Measurements from ENCODE around the gene SPNS2. TPM values are rescaled to one million over a fixed set of nuclear protein-coding genes. Genes with fewer than 3 reads are reported as not detected.
"Not testable (repeated sequence)": the region's sequence is repeated elsewhere in the genome, so short reads cannot be mapped to it uniquely, and the experiment has no call there.

Gene SPNS2
- total RNA-seq, 1 experiment from 2014 or later: 2.6 TPM

DNA sequence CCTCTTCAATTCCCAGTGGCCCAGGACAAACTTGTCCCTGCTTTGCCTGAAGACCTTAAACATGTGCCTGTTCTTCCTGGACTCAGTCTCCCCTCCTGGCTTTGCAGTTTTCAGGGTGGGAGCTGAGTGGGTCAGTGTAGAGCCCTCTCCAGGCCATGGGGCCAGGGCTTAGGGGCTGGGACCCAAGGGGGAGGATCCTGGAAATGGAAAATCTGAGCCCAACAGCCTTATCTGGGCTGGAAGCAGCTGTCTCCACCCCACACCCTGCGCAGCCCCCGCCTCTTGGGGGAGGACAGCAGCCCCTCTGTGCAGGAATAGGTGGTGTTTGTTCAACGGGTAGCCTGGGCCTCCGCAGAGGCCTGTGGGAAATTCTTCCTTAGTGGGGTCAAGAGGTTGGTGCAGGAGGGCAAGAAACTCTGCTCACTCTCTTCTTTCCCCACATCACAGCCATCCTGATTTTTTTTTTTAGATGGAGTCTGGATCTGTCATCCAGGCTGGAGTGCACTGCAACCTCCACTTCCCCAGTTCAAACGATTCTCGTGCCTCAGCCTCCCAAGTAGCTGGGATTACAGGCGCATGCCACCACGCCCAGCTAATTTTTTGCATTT, 78.8 kb downstream of the SPNS2 start:
- H3K27me3 ChIP-seq (ENCODE audit: low read length): peaks cover under 1% of the 10 kb centered on the region; the same call in 1 of the 2 replicates
- no peaks in the 10 kb centered on the region for H3K9me3 ChIP-seq (ENCODE audit: low read length)
- no peaks in the 10 kb centered on the region for H3K4me1 ChIP-seq (ENCODE audit: insufficient read depth, low read length)
- CTCF ChIA-PET: interaction anchor here (0.8 kb wide), 1 partner anchor 10 kb away, joined by 3 read pairs; no protein-coding TSS in a partner anchor
- no peak for ATAC-seq
- H3K4me2 ChIP-seq (ENCODE audit: low read length): no peak overlapping the region
- no peaks in the 10 kb centered on the region for H3K79me2 ChIP-seq (ENCODE audit: low read length)
- no peak overlapping the region for H3K27ac ChIP-seq (ENCODE audit: low read length)
- no TSS peak for BruUV-seq (replicated peaks)
- no peaks in the 10 kb centered on the region for H3K36me3 ChIP-seq (ENCODE audit: low read depth, low read length)
- POLR2A ChIA-PET (ENCODE audit: unreplicated experiment): interaction anchor here (0.6 kb wide), 1 partner anchor 135 kb away, joined by 3 read pairs; no protein-coding TSS in a partner anchor
- intact Hi-C loops (cut with micrococcal nuclease): no loop called here
- no peak overlapping the region for H3K9ac ChIP-seq (ENCODE audit: low read length)
- TF ChIP-seq, protein P1, sequence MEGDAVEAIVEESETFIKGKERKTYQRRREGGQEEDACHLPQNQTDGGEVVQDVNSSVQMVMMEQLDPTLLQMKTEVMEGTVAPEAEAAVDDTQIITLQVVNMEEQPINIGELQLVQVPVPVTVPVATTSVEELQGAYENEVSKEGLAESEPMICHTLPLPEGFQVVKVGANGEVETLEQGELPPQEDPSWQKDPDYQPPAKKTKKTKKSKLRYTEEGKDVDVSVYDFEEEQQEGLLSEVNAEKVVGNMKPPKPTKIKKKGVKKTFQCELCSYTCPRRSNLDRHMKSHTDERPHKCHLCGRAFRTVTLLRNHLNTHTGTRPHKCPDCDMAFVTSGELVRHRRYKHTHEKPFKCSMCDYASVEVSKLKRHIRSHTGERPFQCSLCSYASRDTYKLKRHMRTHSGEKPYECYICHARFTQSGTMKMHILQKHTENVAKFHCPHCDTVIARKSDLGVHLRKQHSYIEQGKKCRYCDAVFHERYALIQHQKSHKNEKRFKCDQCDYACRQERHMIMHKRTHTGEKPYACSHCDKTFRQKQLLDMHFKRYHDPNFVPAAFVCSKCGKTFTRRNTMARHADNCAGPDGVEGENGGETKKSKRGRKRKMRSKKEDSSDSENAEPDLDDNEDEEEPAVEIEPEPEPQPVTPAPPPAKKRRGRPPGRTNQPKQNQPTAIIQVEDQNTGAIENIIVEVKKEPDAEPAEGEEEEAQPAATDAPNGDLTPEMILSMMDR (conservative IDR thresholded peaks at IDR 0.05; ENCODE audit: low read depth, low read length): no peak
- TF ChIP-seq EZH2 (IDR thresholded peaks at IDR 0.05; ENCODE audit: low read length, unreplicated experiment) (no peak), EZH2phosphoT487 (IDR thresholded peaks at IDR 0.05; ENCODE audit: borderline replicate concordance, low read length) (no peak)
- H3F3A ChIP-seq (ENCODE audit: low read length, unreplicated experiment): no peaks in the 10 kb centered on the region
- no peak overlapping the region for H2AFZ ChIP-seq (ENCODE audit: low read length)
- no peak for DNase-seq
- no peaks in the 10 kb centered on the region for H4K20me1 ChIP-seq (ENCODE audit: low read length)
- no peaks in the 10 kb centered on the region for H3K9me2 ChIP-seq (replicated peaks; ENCODE audit: low read length)
- no peak overlapping the region for H3K4me3 ChIP-seq (ENCODE audit: low read length)

DNA sequence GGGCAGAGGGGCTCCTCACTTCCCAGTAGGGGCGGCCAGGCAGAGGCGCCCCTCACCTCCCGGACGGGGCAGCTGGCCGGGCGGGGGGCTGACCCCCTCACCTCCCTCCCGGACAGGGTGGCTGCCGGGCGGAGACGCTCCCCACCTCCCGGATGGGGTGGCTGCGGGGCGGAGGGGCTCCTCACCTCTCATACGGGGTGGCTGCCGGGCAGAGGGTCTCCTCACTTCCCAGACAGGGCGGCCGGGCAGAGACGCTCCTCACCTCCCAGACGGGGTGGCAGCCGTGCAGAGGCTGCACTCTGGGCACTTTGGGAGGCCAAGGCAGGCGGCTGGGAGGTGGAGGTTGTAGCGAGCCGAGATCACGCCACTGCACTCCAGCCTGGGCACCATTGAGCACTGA, 79.7 kb downstream of the SPNS2 start:
- H3F3A ChIP-seq (ENCODE audit: low read length, unreplicated experiment); H3K9me3 ChIP-seq (ENCODE audit: low read length); CTCF ChIA-PET; intact Hi-C loops (cut with micrococcal nuclease); H3K9me2 ChIP-seq (replicated peaks; ENCODE audit: low read length); H3K79me2 ChIP-seq (ENCODE audit: low read length); H3K27ac ChIP-seq (ENCODE audit: low read length); H3K4me3 ChIP-seq (ENCODE audit: low read length); H3K9ac ChIP-seq (ENCODE audit: low read length); H4K20me1 ChIP-seq (ENCODE audit: low read length); H3K4me1 ChIP-seq (ENCODE audit: insufficient read depth, low read length); H3K4me2 ChIP-seq (ENCODE audit: low read length); H3K27me3 ChIP-seq (ENCODE audit: low read length); BruUV-seq (replicated peaks); DNase-seq; H3K36me3 ChIP-seq (ENCODE audit: low read depth, low read length); H2AFZ ChIP-seq (ENCODE audit: low read length); ATAC-seq: not testable (repeated sequence)
- POLR2A ChIA-PET (ENCODE audit: unreplicated experiment): interaction anchor here (0.6 kb wide), 1 partner anchor 136 kb away, joined by 3 read pairs; no protein-coding TSS in a partner anchor

DNA sequence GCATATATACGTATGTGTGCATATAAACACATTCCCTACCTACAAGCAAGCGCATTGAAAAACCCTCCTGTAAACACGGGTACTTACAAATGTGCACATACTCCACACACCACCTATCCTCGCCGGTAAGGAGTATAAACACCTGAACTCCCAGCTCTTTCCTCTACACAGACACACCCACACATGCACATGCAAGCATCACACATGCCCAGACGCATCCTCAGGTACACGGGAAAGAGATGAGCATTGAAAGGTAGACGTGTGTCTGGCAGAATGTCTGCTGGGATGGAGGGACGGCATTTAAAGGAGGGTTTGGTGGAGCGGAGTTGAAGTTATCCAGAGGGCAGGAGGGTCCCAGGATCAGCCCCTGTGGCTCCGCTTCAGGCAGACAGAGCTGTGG, 81.0 kb downstream of the SPNS2 start:
- ChIA-PET CTCF (no interaction called here), POLR2A (ENCODE audit: unreplicated experiment) (no interaction called here)
- Histone ChIP-seq H3K27me3 (ENCODE audit: low read length) (peaks cover 17% of the 10 kb centered on the region), H3K4me1 (ENCODE audit: insufficient read depth, low read length) (no peaks in the 10 kb centered on the region), H3K4me2 (ENCODE audit: low read length) (no peak overlapping the region), H3K36me3 (ENCODE audit: low read depth, low read length) (no peaks in the 10 kb centered on the region), H3K9me3 (ENCODE audit: low read length) (no peaks in the 10 kb centered on the region), H3K4me3 (ENCODE audit: low read length) (no peak overlapping the region), H3F3A (ENCODE audit: low read length, unreplicated experiment) (no peaks in the 10 kb centered on the region), H3K9ac (ENCODE audit: low read length) (no peak overlapping the region), H2AFZ (ENCODE audit: low read length) (no peak overlapping the region), H3K79me2 (ENCODE audit: low read length) (no peaks in the 10 kb centered on the region), H3K9me2 (replicated peaks; ENCODE audit: low read length) (no peaks in the 10 kb centered on the region), H3K27ac (ENCODE audit: low read length) (no peak overlapping the region), H4K20me1 (ENCODE audit: low read length) (no peaks in the 10 kb centered on the region)
- TF ChIP-seq EZH2 (IDR thresholded peaks at IDR 0.05; ENCODE audit: low read length, unreplicated experiment) (no peak), EZH2phosphoT487 (IDR thresholded peaks at IDR 0.05; ENCODE audit: borderline replicate concordance, low read length) (no peak)
- TF ChIP-seq, protein P1 (conservative IDR thresholded peaks at IDR 0.05; ENCODE audit: low read depth, low read length): no peak
- BruUV-seq (replicated peaks): no TSS peak
- ATAC-seq: no peak
- intact Hi-C loops (cut with micrococcal nuclease): no loop called here
- no peak for DNase-seq
